Activated T-helper 1 cell treated with anti-CD3 and anti-CD28 coated beads, Interleukin-12 subunit alpha, Interleukin-12 subunit beta, Interleukin-2, Interleukin-4 antibody, amounts not matched to agents 30 ng/mL and 10 ng/mL and 1 ng/mL, durations not matched to agents 14 hours and 24 hours and 36 hours (primary cell): ENCODE measurements around the gene PPP2R2D. TPM values are rescaled to one million over a fixed set of nuclear protein-coding genes. Genes with fewer than 3 reads are reported as not detected.
"Not testable (repeated sequence)": the region's sequence is repeated elsewhere in the genome, so short reads cannot be mapped to it uniquely, and the experiment has no call there.

Source experiments
- DNase-seq: peaks from one replicate; pipeline ENCODE4 v3.0.0; 2021; ENCODE audit warnings: low spot score
- H3K27ac Mint-ChIP-seq: one replicate; pipeline ENCODE4 v1.8.0; 2021; ENCODE audit warnings: mild to moderate bottlenecking, mixed read lengths
- H3K27me3 Mint-ChIP-seq: one replicate; pipeline ENCODE4 v1.8.0; 2022; ENCODE audit warnings: mild to moderate bottlenecking, moderate library complexity, mixed read lengths; ENCODE audit not compliant: insufficient read depth
- H3K36me3 Mint-ChIP-seq: one replicate; pipeline ENCODE4 v1.8.0; 2021; ENCODE audit warnings: low read depth, mixed read lengths
- H3K4me1 Mint-ChIP-seq: one replicate; pipeline ENCODE4 v1.8.0; 2021; ENCODE audit warnings: low read depth, mixed read lengths
- H3K4me3 Mint-ChIP-seq: one replicate; pipeline ENCODE4 v1.8.0; 2021; ENCODE audit warnings: mild to moderate bottlenecking, moderate library complexity, mixed read lengths
- H3K9me3 Mint-ChIP-seq: one replicate; pipeline ENCODE4 v1.8.0; 2021; ENCODE audit warnings: mixed read lengths
- intact Hi-C: fragments of 100-400 bp; cut with micrococcal nuclease; formaldehyde crosslinking; loops from one replicate; pipeline ENCODE4 v1.15.1; 2024
- total RNA-seq: library from RNA; stranded (reverse); gene quantifications from 2 replicates; pipeline ENCODE4 v1.2.3, GENCODE V29; 2022

The PPP2R2D gene
- total RNA-seq, 1 donor from 2014 or later: 37.6 TPM

DNA sequence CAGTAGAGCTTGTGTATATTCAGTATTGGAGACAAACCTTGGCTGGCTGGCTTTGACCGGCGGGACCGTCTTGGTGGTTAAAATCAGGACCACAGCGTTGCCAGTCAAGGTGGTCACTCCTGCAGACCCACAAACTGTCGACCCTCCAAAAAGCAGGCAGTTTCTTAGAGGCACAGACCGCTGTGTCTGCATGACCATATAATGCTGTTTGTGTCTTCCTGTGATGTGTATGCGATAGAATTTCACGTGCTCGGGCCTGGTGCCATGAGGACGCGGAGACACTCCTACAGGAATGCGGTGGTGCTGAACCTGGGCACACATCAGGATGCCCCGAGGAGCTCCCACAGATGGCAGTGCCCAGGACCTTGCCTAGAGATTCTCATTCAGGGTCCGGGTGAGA, 46.1 kb downstream of the PPP2R2D start:
- H3K4me3 Mint-ChIP-seq: no peak overlapping the region
- no peak for DNase-seq
- intact Hi-C loops: no loop called here
- no peak overlapping the region for H3K27ac Mint-ChIP-seq
- H3K9me3 Mint-ChIP-seq: no peaks in the 10 kb centered on the region
- peaks cover 26% of the 10 kb centered on the region for H3K36me3 Mint-ChIP-seq
- H3K27me3 Mint-ChIP-seq: no peaks in the 10 kb centered on the region
- peaks cover 6% of the 10 kb centered on the region for H3K4me1 Mint-ChIP-seq

DNA sequence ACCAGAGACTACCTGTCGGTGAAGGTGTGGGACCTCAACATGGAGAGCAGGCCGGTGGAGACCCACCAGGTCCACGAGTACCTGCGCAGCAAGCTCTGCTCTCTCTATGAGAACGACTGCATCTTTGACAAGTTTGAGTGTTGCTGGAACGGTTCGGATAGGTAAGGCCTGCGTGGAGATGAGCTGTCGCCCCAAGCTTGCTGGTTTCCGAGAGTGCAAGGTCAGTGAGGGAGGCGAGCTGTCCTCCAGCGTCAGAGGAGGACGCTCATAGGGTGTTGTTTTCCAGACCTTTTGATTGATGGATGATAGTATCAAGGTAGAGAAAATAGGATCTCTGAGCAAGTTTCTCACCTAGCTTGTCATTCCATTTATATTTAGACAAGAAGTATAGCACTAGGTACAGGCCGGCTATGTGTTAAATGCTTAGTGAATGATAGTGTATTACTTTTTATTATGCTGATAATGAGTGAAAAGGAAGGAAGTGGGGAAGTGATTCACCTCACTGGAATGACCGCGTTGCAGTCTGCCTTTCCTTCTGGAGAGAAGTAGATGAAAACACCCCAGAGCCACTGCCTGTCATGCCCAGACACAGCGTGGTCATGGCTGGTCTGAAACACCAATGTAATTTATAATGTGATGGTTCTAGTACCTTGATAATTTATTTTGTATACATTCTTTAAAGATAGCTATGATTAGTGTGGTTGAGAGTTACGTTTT, 47.0 kb downstream of the PPP2R2D start:
- Mint-ChIP-seq H3K27me3 (no peaks in the 10 kb centered on the region), H3K36me3 (peaks cover 26% of the 10 kb centered on the region), H3K4me1 (peaks cover 6% of the 10 kb centered on the region), H3K27ac (no peak overlapping the region), H3K4me3 (no peak overlapping the region), H3K9me3 (no peaks in the 10 kb centered on the region)
- DNase-seq: no peak
- intact Hi-C loops: no loop called here

DNA sequence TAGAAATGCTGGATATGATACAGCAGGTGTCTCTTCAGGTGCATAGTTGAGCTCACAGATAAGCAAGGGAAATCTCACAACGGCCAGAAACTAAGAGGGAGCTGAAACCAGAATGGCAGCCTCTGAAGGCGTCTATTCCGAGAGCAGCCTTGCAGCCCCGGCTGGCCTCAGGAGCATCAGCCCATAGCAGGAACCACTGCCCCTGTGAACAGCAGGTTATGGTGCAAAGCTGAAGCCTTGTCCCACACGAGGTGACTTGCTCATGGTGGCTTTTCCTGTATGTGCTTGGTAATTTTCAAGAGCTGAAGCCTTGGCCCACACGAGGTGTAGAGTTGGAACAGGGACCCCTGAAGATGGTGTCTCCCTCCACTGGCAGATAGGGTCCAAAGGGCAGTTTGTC, 47.7 kb downstream of the PPP2R2D start:
- DNase-seq: no peak
- Mint-ChIP-seq H3K4me1 (no peaks in the 10 kb centered on the region), H3K9me3 (no peaks in the 10 kb centered on the region), H3K27ac (no peak overlapping the region), H3K36me3 (peaks cover 26% of the 10 kb centered on the region), H3K27me3 (no peaks in the 10 kb centered on the region), H3K4me3 (no peak overlapping the region)
- intact Hi-C loops: no loop called here

DNA sequence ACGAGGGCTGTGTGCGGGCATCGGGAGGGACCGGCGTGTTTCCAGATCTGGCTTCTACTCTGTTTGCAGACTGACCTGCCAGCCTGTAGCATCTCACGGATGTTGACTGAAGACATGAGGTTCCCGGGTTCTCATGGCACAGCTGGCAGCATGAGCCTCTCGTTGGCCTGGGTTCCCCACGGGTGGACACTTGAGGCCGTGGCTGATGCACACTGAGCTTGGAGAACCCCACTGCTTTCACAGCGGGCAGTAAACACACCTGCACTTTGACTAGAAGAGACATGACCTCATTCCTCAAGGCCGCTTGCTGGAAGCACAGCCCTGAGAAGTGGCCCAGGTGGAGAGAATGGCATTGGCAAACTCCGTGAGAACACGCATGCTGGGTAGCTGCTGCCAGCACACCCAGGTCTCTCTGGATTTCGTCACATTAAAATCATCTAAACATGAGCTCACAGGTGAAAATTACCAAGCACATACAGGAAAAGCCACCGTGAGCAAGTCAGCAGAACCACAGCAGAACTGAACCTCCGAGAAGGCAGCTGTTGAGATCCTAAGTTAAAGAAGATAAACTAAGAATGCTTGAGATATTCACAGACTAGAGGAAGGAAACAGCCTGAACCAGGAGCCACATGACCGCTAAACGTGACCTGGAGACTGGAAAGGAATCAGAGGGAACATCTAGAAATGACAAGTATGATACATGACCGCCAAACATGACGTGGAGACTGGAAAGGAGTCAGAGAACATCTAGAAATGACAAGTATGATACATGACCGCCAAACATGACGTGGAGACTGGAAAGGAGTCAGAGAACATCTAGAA, 48.4 kb downstream of the PPP2R2D start:
- intact Hi-C loops: no loop called here
- Mint-ChIP-seq H3K9me3 (no peaks in the 10 kb centered on the region), H3K4me1 (no peaks in the 10 kb centered on the region), H3K36me3 (peaks cover 26% of the 10 kb centered on the region), H3K4me3 (no peak overlapping the region), H3K27me3 (no peaks in the 10 kb centered on the region), H3K27ac (no peak overlapping the region)
- DNase-seq: no peak

DNA sequence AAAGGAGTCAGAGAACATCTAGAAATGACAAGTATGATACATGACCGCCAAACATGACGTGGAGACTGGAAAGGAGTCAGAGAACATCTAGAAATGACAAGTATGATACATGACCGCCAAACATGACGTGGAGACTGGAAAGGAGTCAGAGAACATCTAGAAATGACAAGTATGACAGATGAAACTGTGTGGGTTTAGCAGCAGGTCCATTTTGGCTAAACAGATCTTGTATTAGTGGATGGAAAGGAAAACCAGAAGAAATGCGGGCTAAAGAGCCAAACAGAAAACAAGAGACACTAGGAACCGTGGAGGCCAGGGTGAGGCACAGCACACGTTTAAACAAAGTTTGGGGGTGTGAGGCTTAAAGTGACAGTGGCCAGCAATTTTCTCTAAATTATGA, 49.1 kb downstream of the PPP2R2D start:
- intact Hi-C loops: not testable (repeated sequence)

DNA sequence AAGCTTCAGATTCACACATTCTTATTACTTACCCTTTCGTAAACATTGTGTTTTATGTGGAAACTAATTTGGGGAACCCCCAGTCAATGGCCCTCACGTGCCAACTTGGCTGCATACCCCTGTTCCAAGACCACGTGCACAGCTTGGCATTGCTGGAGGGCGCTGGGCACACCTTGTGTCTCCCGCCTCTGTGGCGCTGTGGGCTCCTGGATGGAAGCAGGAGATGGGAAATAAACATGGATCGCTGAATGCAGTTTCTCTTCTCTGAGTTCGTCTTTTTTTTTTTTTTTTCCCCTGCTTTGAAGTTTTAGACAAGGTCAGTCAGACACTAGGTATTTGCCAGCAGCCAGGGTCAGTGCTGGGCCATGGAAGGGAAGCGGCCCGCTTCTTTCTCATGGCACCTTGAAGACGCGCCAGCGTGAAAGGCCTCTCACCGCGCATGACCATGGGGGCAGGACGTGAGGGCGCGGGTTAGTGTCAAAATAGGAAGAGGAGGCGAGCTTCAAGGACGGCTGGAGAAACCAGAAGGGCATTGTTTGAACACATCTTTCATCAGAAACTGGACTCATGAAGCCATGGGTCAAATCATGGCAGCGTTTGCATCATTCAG, 53.7 kb downstream of the PPP2R2D start:
- Mint-ChIP-seq H3K4me1 (no peaks in the 10 kb centered on the region), H3K27ac (no peak overlapping the region), H3K9me3 (no peaks in the 10 kb centered on the region), H3K27me3 (no peaks in the 10 kb centered on the region), H3K4me3 (no peak overlapping the region), H3K36me3 (peaks cover 30% of the 10 kb centered on the region)
- DNase-seq: no peak
- intact Hi-C loops: no loop called here

More for the DNA sequence above, 49.1 kb downstream of the PPP2R2D start:
- not testable (repeated sequence) for DNase-seq, H3K27me3 Mint-ChIP-seq, H3K27ac Mint-ChIP-seq, H3K4me1 Mint-ChIP-seq, H3K4me3 Mint-ChIP-seq, H3K9me3 Mint-ChIP-seq
- H3K36me3 Mint-ChIP-seq: peaks cover 29% of the 10 kb centered on the region

DNA sequence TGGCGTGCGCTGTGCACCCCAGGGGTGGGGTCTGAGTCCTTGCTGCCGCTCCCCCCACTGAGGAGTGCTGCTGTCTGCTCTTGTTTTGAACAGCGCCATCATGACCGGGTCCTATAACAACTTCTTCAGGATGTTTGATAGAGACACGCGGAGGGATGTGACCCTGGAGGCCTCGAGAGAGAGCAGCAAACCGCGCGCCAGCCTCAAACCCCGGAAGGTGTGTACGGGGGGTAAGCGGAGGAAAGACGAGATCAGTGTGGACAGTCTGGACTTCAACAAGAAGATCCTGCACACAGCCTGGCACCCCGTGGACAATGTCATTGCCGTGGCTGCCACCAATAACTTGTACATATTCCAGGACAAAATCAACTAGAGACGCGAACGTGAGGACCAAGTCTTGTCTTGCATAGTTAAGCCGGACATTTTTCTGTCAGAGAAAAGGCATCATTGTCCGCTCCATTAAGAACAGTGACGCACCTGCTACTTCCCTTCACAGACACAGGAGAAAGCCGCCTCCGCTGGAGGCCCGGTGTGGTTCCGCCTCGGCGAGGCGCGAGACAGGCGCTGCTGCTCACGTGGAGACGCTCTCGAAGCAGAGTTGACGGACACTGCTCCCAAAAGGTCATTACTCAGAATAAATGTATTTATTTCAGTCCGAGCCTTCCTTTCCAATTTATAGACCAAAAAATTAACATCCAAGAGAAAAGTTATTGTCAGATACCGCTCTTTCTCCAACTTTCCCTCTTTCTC, 55.0 kb downstream of the PPP2R2D start:
- intact Hi-C loops: no loop called here
- H3K4me1 Mint-ChIP-seq: no peaks in the 10 kb centered on the region
- no peaks in the 10 kb centered on the region for H3K27me3 Mint-ChIP-seq
- H3K27ac Mint-ChIP-seq: no peak overlapping the region
- H3K36me3 Mint-ChIP-seq: peaks cover 29% of the 10 kb centered on the region
- H3K9me3 Mint-ChIP-seq: no peaks in the 10 kb centered on the region
- no peak for DNase-seq
- no peak overlapping the region for H3K4me3 Mint-ChIP-seq

DNA sequence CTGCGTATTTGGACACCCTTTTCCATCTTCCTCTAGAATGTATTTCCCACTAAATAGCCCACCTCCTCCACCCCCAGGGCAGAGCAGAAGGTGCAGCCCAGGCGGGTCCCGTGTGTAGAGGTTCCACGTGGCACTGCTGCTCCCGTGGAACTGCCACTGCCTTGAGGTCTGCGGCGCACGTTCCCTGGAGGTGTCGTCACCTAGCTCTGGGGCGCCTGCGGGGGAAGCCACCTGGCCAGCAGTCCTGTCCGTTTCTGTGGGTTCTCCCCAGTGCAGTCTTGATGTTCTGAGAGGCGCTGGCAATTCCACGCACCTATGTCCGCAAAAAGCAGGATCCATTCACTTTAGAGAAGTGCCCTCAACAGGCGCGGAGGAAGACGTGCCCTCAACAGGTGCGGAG, 59.0 kb downstream of the PPP2R2D start:
- H3K4me1 Mint-ChIP-seq: peaks cover 6% of the 10 kb centered on the region
- H3K4me3 Mint-ChIP-seq: no peak overlapping the region
- intact Hi-C loops: no loop called here
- no peaks in the 10 kb centered on the region for H3K27me3 Mint-ChIP-seq
- H3K27ac Mint-ChIP-seq: no peak overlapping the region
- DNase-seq: no peak
- H3K36me3 Mint-ChIP-seq: peaks cover 28% of the 10 kb centered on the region
- no peaks in the 10 kb centered on the region for H3K9me3 Mint-ChIP-seq

DNA sequence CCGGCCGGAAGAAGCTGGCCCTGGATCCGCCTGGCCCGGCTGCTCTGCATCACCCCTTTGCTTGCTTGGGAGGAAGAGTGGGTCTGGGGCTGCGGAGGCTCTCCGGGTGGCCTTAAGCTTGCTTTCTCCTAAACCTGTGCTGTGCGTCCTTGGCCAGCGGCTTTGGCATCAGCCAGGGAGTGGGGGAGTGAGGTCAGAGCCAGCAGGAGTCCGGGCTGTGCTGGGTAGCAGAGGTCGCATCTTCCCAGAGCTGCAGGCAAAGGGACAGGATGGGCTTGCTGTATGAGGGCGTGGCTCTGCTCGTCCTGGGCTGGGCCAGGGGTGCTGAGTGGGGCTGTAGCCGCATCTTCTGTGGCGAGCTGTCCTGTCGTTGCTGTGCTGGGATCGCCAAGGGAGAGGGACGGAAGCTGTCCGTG, 59.8 kb downstream of the PPP2R2D start:
- intact Hi-C loops: no loop called here
- H3K4me3 Mint-ChIP-seq: no peak overlapping the region
- no peak for DNase-seq
- peaks cover 24% of the 10 kb centered on the region for H3K36me3 Mint-ChIP-seq
- H3K4me1 Mint-ChIP-seq: peaks cover 11% of the 10 kb centered on the region
- H3K27ac Mint-ChIP-seq: no peak overlapping the region
- H3K27me3 Mint-ChIP-seq: no peaks in the 10 kb centered on the region
- H3K9me3 Mint-ChIP-seq: no peaks in the 10 kb centered on the region

DNA sequence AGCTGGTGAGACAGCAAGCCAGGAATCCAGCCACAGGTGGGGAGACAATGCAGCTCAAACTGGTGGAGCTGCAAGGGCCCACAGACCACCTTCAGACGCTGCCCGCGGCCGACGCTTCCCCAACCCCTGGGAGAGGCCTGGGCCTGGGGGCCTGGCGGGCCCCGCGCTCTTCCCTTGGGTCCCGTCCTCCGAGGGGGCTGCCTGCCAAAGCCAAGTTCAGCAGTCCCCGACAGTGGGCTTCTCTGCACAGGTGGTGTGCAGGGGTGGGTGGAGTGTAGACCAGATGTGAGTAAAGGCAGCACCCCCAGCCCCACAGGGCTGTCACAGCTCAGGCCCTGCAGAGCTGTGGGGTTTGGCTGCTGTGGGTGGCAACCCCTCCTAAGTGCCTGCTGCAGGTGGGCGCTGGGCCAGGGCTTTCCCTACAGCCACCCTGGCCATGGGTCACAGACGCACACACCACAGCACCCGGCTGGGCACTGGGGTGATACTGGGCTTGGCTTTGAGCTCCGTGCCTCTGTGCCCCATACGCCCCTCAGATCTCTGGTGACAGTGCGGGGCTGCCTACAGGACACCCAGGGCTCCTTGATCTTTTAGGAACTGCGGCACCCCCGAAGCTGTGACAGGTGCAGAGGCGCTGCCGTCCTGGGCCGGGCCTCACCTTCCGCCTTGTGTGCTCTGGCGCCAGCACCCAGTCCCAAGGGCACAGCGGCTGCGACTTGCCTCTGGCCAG, 60.4 kb downstream of the PPP2R2D start:
- intact Hi-C loops: no loop called here
- Mint-ChIP-seq H3K9me3 (no peaks in the 10 kb centered on the region), H3K27ac (no peak overlapping the region), H3K27me3 (no peaks in the 10 kb centered on the region), H3K36me3 (peaks cover 24% of the 10 kb centered on the region), H3K4me3 (no peak overlapping the region), H3K4me1 (peaks cover 15% of the 10 kb centered on the region)
- DNase-seq: no peak

DNA sequence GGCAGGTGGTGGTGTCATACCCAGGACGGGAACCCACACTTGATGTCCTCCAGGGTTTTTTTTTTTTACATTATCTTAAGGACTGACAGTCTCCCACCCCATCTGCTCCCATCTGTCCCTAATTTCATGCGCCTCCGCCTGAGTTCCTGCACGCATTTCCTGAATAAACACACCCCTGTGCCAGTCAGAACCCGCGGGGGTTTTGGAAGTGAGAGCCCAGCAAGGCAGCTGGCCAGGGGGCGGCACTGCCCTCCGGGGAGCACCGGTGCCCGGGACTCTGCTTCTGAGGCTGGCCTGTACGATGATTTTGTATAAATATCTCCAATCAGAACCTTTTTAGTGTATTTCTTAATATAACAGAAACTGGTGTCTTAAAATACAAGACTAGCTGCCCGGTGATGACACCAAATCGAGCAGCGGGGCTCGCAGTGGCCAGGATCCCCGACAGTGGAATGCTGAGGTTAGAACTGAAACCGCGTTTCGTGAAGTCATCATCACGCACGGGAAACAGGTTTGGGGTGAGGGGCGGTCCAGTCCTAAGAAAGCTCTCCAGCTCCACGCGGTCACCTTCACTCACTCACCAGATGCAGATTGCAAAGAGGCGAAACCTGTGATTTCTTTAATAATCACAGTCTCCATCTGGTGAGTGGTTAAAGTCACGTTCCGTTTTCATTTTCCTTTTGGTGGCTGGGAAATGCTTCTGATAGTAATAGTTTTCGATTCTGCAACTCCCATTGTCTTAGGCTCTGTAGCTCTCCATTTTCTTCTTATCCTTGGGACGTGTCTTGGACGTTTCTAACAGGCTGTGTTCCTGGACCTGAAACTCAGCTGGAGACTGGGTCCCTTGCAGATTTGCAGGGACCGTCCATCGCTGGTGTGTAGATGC, 61.2 kb downstream of the PPP2R2D start:
- H3K27ac Mint-ChIP-seq: no peak overlapping the region
- DNase-seq: no peak
- H3K4me3 Mint-ChIP-seq: no peak overlapping the region
- H3K9me3 Mint-ChIP-seq: no peaks in the 10 kb centered on the region
- intact Hi-C loops: no loop called here
- no peaks in the 10 kb centered on the region for H3K27me3 Mint-ChIP-seq
- H3K36me3 Mint-ChIP-seq: peaks cover 21% of the 10 kb centered on the region
- peaks cover 15% of the 10 kb centered on the region for H3K4me1 Mint-ChIP-seq
